Panc1 (cell line): Measurements from ENCODE around the gene RALGPS1. TPM values are rescaled to one million over a fixed set of nuclear protein-coding genes. Genes with fewer than 3 reads are reported as not detected.

Experiments
- ATAC-seq: fragments of 200-7000 bp; cut with Tn5 transposase; 2 replicates; pipeline ENCODE4 v1.9.1; 2020; ENCODE audit warnings: mild to moderate bottlenecking, moderate library complexity
- BruUV-seq: library from RNA; stranded (reverse); fragments of 400-500 nt; replicated peaks from 2 replicates; lab custom pipeline; 2021; lab: Mats Ljungman, UMichigan
- CTCF ChIA-PET: fragments of 300-600 bp; sonication (Branson Sonifier 250); formaldehyde crosslinking; loops from one replicate; lab custom pipeline; 2022; ENCODE audit warnings: antibody characterized with exemption; lab: Charles Lee
- POLR2A ChIA-PET: fragments of 300-600 bp; sonication (Branson Sonifier 250); formaldehyde crosslinking; loops from one replicate; lab custom pipeline; 2022; ENCODE audit warnings: antibody characterized with exemption; lab: Charles Lee
- DNase-seq: peaks from one replicate; pipeline ENCODE4 v3.0.0-alpha.2; 2010; ENCODE audit warnings: low read depth, low spot score
- H3K27ac ChIP-seq: 2 replicates; pipeline ENCODE4 v1.5.1; 2011; ENCODE audit warnings: mild to moderate bottlenecking, low read length, inconsistent platforms
- H3K27me3 ChIP-seq: fragments of 200-500 bp; sonication (Bioruptor generic); 2 replicates; pipeline ENCODE4 v1.6.0; 2014; ENCODE audit warnings: low read length, inconsistent platforms; ENCODE audit not compliant: control insufficient read depth, insufficient read depth
- H3K36me3 ChIP-seq: fragments of 200-500 bp; sonication (Bioruptor generic); 2 replicates; pipeline ENCODE4 v1.5.1; 2014; ENCODE audit warnings: inconsistent platforms, mild to moderate bottlenecking, low read length, moderate library complexity; ENCODE audit not compliant: control insufficient read depth, insufficient read depth
- H3K4me1 ChIP-seq: 2 replicates; pipeline ENCODE4 v1.5.1; 2011; ENCODE audit warnings: inconsistent platforms, mild to moderate bottlenecking, low read length, moderate library complexity; ENCODE audit not compliant: control insufficient read depth, insufficient read depth
- H3K4me3 ChIP-seq, 2 experiments: 2 replicates each; pipeline ENCODE4 v1.5.1; 2011 to 2012; ENCODE audit warnings: low read depth in 2 of 2, low read length in 2 of 2, mild to moderate bottlenecking in 2 of 2, inconsistent platforms in 1 of 2, moderate library complexity in 1 of 2
- H3K9me3 ChIP-seq: fragments of 200-500 bp; sonication (Bioruptor generic); 2 replicates; pipeline ENCODE4 v1.5.1; 2014; ENCODE audit warnings: low read depth, mild to moderate bottlenecking, inconsistent platforms, low read length, moderate library complexity; ENCODE audit not compliant: control insufficient read depth, insufficient read depth
- CTCF ChIP-seq: fragments of 450-650 bp; IDR thresholded peaks from 2 replicates; pipeline ENCODE4 v1.5.1; 2017; ENCODE audit warnings: mild to moderate bottlenecking
- POLR2AphosphoS5 ChIP-seq: IDR thresholded peaks from 2 replicates; pipeline ENCODE4 v1.6.1; 2012; ENCODE audit warnings: mild to moderate bottlenecking, low read depth, low read length, moderate library complexity
- SIN3A ChIP-seq: IDR thresholded peaks from 2 replicates; pipeline ENCODE4 v1.6.1; 2012; ENCODE audit warnings: low read depth, mild to moderate bottlenecking, low read length, moderate library complexity, borderline replicate concordance; ENCODE audit not compliant: insufficient read depth
- TCF7L2 ChIP-seq: IDR thresholded peaks from 2 replicates; pipeline ENCODE4 v1.6.1; 2011; ENCODE audit warnings: mild to moderate bottlenecking, low read depth, low read length, inconsistent platforms
- in situ Hi-C: cut with HindIII; loops from 2 replicates; pipeline ENCODE4 v1.10.0; 2016; ENCODE audit warnings: low sequenced_read_pairs, low pct_unique_long_range_greater_than_20kb
- intact Hi-C: fragments of 100-400 bp; cut with micrococcal nuclease; formaldehyde crosslinking; loops from one replicate; pipeline ENCODE4 v1.10.0; 2022; ENCODE audit not compliant: unreplicated experiment
- total RNA-seq: library from RNA; stranded (reverse); gene quantifications from one replicate; pipeline ENCODE4 v1.2.1, GENCODE V29; 2021; ENCODE audit not compliant: unreplicated experiment
- TF ChIP-seq, protein P1 (sequence below), 2 experiments: IDR thresholded peaks; 2 replicates each; pipeline ENCODE4 v1.6.1; 2011 to 2012; ENCODE audit warnings: low read depth in 2 of 2, control low read depth in 1 of 2, low read length in 1 of 2, mild to moderate bottlenecking in 1 of 2, moderate library complexity in 1 of 2; ENCODE audit not compliant: insufficient read depth in 1 of 2

The RALGPS1 gene
- total RNA-seq, 1 experiment from 2014 or later: 7.2 TPM

DNA sequence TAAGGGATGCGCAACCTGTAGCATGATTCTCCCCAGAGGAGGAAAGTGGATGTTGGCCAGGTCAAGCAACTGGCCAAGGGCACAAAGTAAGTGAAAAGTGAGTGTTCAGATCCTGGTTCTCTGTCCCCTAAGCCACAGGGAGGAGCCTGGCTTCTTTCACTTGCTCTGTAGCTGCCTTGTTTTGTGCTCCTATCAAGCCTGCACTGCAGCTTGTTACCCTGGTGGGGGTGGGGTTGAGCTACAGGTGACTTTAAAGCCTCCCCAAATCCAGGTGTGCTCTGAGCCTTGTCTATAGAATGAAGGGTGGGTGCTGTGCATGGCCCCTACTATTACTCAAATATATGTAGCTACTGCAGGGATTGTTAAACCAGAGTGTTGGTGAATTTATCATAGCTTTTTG, 32.9 kb downstream of the RALGPS1 start:
- no peak for DNase-seq
- ChIA-PET POLR2A (no interaction called here), CTCF (no interaction called here)
- no TSS peak for BruUV-seq
- Histone ChIP-seq H3K36me3 (no peaks in the 10 kb centered on the region), H3K4me3 (no peak overlapping the region), H3K27ac (no peak overlapping the region), H3K27me3 (no peaks in the 10 kb centered on the region), H3K9me3 (no peaks in the 10 kb centered on the region), H3K4me1 (no peaks in the 10 kb centered on the region)
- in situ Hi-C loops (no loop called here), intact Hi-C loops (no loop called here)
- ATAC-seq: no peak; the same call in 1 of the 2 replicates
- TF ChIP-seq, protein P1, sequence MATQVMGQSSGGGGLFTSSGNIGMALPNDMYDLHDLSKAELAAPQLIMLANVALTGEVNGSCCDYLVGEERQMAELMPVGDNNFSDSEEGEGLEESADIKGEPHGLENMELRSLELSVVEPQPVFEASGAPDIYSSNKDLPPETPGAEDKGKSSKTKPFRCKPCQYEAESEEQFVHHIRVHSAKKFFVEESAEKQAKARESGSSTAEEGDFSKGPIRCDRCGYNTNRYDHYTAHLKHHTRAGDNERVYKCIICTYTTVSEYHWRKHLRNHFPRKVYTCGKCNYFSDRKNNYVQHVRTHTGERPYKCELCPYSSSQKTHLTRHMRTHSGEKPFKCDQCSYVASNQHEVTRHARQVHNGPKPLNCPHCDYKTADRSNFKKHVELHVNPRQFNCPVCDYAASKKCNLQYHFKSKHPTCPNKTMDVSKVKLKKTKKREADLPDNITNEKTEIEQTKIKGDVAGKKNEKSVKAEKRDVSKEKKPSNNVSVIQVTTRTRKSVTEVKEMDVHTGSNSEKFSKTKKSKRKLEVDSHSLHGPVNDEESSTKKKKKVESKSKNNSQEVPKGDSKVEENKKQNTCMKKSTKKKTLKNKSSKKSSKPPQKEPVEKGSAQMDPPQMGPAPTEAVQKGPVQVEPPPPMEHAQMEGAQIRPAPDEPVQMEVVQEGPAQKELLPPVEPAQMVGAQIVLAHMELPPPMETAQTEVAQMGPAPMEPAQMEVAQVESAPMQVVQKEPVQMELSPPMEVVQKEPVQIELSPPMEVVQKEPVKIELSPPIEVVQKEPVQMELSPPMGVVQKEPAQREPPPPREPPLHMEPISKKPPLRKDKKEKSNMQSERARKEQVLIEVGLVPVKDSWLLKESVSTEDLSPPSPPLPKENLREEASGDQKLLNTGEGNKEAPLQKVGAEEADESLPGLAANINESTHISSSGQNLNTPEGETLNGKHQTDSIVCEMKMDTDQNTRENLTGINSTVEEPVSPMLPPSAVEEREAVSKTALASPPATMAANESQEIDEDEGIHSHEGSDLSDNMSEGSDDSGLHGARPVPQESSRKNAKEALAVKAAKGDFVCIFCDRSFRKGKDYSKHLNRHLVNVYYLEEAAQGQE (IDR thresholded peaks at IDR 0.05; ENCODE audit: insufficient read depth in 1 of 2, low read depth in 2 of 2, low read length in 1 of 2): no peak

- in situ Hi-C loops (no loop called here), intact Hi-C loops (no loop called here)
- BruUV-seq: no TSS peak
- ChIA-PET CTCF (no interaction called here), POLR2A (no interaction called here)
- H3K36me3 ChIP-seq: no peaks in the 10 kb centered on the region
- no peak overlapping the region for H3K4me3 ChIP-seq
- no peaks in the 10 kb centered on the region for H3K4me1 ChIP-seq
- ATAC-seq: no peak
- no peak for DNase-seq
- H3K27me3 ChIP-seq: no peaks in the 10 kb centered on the region
- H3K9me3 ChIP-seq: no peaks in the 10 kb centered on the region
- no peak for TF ChIP-seq TCF7L2
- TF ChIP-seq, protein P1 (IDR thresholded peaks at IDR 0.05; ENCODE audit: insufficient read depth in 1 of 2, low read depth in 2 of 2, low read length in 1 of 2): no peak
- no peak for TF ChIP-seq CTCF
- no peak for TF ChIP-seq SIN3A
- TF ChIP-seq POLR2AphosphoS5: no peak
- H3K27ac ChIP-seq: no peak overlapping the region
Measured at GRCh38 chr9:126952205-126952977, 37.8 kb downstream of the RALGPS1 start.
